GM19043 (cell line): ENCODE results near the gene HAUS5.
"Not testable (repeated sequence)": the region's sequence is repeated elsewhere in the genome, so short reads cannot be mapped to it uniquely, and the experiment has no call there.

Experiments used
- ATAC-seq: cut with Tn5 transposase; IDR thresholded peaks from one replicate; pipeline ENCODE4 v1.9.1; 2021; ENCODE audit warnings: low read depth; ENCODE audit not compliant: unreplicated experiment

The HAUS5 gene, protein sequence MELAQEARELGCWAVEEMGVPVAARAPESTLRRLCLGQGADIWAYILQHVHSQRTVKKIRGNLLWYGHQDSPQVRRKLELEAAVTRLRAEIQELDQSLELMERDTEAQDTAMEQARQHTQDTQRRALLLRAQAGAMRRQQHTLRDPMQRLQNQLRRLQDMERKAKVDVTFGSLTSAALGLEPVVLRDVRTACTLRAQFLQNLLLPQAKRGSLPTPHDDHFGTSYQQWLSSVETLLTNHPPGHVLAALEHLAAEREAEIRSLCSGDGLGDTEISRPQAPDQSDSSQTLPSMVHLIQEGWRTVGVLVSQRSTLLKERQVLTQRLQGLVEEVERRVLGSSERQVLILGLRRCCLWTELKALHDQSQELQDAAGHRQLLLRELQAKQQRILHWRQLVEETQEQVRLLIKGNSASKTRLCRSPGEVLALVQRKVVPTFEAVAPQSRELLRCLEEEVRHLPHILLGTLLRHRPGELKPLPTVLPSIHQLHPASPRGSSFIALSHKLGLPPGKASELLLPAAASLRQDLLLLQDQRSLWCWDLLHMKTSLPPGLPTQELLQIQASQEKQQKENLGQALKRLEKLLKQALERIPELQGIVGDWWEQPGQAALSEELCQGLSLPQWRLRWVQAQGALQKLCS

DNA sequence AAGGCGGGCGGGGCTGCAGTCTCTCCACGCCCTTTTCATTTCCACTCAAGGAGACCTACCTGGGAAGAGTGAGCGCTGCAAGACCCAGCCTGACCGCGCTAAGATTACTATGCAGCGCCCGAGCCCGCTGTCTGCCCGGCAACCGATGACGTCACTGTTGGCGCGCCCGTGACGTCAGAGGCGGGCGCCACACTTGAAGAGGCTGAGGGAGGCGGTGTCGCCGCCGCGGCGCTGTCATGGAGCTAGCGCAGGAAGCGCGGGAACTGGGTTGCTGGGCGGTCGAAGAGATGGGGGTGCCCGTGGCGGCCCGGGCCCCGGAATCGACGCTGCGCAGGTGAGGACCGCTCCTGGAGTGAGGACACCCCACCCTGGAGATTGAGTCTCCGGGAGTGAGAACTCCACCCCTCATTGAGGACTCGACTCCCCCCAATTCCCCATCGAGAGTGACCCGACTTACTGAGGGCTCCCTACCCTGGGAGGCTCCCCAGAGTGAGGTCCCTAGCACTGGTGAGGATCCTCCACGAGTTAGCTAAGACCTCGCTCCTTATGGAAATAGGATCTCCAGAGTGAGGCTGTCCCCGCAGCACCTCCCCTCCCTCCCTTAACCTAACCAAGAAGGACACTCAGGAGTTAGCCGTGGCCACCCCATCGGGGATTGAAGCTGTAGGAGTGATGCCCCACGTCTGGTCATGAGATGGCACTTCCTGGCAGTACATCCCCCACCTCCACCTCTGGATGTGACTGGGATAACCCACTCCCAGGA is at the start of gene HAUS5:
HAUS5 (plus strand) TSS at position 177 of the 763 bp plus-strand sequence; CDS start at position 237, 60 bp downstream.
- ATAC-seq: peak; percentile 74

DNA sequence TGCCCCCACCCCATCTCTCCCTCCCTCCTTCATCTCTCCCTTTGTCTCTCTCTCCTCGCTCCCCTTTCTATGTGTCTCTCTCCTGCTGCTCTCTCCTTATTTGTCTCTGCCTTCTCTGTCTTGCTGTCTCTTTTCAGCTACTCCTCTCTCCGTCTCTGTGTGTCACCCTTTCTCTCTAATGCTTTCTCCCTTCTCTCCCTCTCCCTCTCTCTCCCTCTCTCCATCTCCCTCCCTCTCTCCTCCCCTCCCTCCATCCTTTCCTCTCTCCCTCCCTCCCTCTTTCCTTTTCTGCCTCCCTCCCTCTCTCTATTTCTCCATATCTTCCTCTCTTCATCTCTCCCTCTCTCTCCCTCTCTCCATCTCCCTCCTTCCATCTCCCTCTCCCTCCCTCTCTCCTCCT is 49.8 kb upstream of the HAUS5 start:
- no peak for ATAC-seq

DNA sequence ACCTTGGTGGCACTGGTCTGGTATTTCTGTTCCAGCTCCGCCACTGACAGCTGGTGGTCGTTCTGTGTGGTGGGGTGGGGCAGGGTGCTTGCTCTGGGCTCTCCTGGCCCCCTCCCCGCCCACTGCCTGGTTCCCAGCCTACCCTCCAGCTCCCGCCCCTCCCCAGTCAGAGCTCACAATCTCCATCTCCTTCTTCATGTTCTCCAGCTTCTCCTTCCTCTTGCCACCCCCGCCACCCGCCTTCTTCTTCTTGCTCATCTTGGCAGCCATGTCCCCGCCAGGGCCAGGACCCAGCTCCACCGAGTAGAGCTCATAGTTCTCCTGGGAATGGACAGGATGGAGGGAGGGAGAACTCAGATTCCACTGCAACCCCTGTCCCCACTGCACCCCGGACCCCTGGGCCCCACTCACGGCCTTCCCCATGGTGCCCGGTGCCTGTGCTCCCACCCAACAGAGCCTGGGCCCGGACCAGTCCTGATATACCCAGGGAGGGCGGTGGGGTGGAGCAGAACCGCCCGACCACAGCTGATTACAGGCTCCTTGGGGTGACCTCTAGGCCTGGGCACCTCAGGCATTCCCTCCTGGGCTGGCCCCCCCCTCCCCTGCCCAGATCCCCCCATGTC is 49.2 kb upstream of the HAUS5 start, which contains the start of gene ATP4A:
ATP4A (minus strand) TSS at position 452 of the 623 bp plus-strand sequence; CDS start at position 423, 29 bp downstream.
- ATAC-seq: no peak

DNA sequence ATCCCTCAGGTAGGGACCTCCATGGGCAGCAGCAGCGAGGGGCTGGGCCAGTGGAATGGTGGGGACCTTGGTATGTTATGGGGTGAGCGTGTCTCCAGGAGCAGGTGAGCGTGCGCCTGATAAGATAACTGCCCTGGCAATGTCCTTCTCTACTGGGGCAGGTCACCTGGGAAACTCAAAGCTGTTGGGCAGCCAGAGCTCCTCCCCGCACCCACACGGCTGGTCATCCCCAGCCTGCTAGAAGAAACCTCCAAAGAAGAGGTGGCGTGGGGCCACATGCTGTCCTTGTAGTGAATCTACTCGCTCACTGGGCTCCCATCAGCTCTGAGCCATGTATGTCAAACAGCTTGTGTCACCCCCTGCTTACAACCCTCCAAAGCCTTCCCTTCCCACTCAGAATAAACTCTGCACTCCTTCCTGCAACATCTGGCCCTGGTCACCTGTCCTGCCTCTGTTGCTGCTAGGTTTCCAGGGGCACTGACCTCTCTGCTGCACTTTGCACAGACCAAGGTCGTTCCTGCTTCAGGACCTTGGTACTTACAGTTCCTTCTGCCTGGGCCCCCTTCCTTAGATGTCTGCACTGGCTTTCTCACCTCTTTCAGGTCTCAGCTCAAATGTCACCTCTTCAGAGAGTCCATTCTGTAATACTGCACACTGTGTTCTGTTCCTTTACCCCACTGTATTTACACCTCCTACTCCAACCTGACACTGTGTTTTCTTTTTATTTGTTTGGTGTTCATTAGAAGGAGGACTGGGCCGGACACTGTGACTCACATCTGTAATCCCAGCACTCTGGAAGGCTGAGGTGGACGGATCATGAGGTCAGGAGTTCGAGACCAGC is 47.3 kb upstream of the HAUS5 start:
- no peak for ATAC-seq

DNA sequence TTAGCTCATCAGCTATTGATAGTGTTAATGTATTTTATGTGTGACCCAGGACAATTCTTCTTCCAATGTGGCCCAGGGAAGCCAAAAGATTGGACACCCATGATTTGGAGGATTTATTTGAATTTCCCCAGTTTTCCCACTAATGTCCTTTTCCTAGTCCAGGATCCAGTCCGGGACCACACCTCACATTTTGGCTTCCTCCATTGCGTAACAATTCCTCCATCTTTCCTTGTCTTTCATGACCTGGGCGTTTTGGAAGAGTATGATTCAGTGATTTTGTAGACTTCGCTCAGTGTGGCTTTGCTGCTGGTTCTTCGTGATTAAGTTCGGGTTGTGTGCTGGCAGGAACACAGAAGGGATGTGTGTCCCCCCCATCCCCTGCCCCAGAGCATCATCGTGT is 45.8 kb upstream of the HAUS5 start:
- no peak for ATAC-seq

DNA sequence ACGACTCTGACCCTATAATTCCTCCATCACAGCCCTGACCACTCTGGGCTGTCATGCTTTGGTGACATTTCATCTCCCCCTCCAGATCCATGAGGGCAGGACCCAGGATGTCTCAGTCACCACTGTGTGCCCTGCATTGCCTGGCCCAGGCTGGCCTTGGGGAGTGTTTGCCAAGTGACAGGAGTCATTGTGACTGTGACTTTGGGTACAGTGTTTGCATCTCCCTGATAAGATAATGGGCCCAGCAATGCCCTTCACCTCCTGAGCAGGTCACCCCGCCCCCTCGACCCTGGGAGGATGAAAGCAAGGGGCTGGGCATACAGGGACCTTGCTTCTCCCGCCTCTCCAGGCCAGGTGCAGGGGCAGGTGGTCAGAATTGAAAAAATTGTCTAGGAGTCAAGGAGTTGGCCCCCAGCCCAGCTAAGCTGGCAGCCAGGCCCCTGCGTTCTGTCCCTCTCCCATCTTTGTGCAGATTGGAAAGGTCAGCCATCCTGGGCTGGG is 43.2 kb upstream of the HAUS5 start:
- ATAC-seq: no peak

DNA sequence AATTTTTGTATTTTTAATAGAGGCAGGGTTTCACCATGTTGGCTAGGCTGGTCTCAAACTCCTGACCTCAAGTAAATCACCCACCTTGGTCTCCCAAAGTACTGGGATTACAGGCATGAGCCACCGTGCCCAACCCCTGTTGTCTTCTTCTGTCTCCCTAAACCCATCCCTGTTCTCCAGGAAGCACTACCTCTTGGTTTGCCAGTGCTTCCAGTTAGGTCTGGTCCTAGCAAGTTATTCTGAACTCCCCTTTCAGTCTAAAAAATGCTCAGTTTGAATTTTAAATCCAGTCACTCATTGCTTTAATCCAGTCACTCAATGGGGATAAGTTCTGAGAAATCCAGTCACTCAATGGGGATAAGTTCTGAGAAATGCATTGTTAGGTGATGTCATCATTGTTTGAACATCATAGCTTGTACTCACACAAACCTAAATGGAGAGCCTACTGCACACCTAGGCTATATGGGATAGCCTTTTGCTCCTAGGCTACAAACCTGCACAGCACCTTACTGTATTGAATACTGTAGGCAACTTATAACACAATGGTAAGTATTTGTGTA is 41.0 kb upstream of the HAUS5 start:
- ATAC-seq: no peak

DNA sequence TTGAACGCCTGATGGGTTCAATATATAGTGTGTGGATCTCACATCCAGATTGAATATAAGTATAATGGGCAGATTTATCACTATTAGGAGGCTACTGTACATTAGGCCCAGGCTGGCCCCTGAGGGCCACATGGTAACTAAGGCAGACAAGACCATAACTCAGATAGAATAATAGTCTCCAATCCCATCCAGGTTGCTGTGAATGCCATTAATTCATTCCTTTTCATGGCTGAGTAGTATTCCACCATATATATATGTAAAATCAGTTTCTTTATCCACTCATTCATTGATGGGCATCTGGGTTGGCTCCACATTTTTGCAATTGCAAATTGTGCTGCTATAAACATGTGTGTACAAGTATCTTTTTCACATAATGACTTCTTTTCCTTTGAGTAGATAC is 34.6 kb upstream of the HAUS5 start:
- no peak for ATAC-seq

DNA sequence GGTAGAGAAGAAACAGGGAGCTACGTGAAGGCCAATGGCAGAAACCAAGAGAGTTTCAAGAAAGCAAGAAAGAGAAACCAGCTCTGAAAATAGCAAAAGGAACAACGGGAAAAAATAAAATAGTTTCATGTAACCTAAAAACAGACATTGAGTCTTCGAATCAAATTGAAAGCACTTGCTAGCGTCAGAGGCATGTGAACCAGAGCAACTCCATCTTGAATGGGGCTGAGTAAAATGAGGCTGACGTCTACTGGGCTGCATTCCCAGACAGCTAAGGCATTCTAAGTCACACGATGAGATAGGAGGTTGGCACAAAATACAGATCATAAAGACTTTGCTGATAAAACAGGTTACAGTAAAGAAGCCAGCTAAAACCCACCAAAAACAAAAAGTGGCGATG is 33.8 kb upstream of the HAUS5 start:
- no peak for ATAC-seq

DNA sequence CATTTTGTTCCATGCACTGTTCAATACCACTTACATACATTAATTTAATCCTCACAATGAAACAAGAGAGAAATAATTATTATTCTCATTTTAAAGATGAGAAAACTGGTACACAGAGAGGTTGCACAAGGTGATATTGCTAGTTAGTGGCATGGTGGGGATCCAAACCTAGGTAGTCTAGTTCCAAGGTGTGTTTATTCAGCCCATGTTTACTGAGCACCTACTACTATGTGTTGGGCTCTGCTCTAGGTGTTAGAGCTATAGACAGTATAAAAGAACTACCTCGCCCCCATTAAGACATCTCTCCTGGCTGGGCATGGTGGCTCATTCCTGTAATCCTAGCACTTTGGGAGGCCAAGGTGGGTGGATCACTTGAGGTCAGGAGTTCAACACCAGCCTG is 29.8 kb upstream of the HAUS5 start:
- no peak for ATAC-seq

DNA sequence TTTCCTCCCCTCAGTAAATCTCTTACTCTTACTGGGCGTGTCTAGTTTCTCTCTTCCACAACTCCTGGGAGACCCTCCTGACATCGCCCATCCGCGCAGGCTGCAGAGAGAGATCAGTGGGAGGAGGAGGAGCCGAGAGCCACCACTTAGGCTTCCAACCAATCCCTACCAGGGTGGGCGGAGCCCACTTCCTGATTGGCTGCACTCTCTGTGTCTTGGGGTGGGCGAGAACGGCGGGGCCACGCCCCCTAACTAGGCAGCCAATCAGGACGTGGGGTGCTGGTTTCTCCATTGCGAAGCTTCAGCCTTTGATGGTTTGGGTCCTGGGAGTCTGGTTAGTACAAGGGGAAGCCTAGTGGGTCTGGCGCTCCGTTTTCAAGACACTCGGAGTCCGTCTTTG is 26.7 kb upstream of the HAUS5 start, which contains the start of gene PMIS2:
PMIS2 (plus strand) TSS at position 326 of the 400 bp plus-strand sequence. CDS start 87 bp downstream, outside the sequence.
- no peak for ATAC-seq

DNA sequence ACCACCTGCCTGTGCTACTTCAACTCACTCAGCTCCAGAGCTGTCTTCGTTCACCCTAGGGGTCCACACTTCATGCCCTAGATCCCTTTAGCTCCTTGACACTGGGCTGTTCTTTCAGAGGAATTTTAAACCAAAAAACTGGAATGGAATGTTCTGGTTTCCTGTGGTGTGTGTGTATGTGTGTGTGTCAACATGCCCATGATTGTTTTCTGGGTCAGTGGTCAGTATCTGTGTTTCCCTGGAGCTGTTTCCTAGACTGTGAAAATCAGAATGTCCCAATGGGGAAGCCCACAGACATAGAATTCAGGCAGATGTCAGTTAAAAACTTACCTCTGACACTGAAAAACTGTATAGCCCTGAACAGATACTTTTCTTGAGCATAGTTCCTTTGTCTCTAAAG is 25.2 kb upstream of the HAUS5 start:
- no peak for ATAC-seq

DNA sequence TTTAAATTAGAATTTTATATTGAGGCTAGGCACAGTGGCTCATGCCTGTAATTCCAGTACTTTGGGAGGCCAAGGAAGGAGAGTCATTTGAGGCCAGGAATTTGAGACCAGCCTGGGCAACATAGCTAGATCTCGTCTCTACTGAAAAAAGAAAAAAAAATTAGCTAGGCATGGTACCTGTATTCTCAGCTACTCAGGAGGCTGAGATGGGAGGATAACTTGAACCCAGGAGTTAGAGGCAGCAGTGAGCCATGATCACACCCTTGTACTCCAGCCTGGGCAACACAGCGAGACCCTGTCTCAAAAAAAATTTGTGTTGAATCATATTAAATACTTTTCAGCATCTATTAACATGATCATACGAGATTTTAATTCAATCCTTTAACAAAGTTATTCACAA is 21.7 kb upstream of the HAUS5 start:
- ATAC-seq: no peak

DNA sequence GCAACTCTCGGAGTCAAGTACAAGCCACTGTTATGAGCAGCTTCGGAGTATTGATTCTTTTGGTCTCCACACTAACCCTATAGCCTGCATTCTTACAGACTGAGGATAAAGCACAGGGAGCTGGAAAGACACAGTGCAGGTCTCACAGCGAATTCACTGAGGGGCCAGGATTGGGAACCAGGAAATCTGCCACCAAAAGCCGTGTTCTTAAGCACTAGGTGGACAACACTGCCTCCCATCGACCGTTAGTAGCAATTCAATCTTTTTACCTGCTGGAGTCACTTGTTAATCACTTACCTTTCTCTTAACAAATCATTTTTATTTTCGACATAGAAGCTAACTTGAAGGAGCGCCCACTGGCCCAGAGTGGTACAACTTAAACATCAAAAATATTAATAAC is 20.3 kb upstream of the HAUS5 start:
- ATAC-seq: no peak

DNA sequence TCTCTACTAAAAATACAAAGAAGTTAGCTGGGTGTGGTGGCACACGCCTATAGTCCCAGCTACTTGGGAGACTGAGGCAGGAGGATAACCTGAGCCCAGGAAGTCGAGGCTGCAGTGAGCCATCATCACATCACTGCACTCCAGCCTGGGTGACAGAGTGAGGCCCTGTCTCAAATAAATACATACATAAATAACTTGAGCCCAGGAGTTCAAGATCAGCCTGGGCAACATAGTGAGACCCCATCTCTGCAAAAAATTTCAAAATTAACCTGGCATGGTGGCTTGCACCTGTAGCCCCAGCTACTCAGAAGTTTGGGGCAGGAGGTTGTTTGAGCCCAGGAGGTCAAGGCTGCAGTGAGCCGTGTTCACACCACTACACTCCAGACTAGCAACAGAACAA is 17.5 kb upstream of the HAUS5 start:
- ATAC-seq: not testable (repeated sequence)

DNA sequence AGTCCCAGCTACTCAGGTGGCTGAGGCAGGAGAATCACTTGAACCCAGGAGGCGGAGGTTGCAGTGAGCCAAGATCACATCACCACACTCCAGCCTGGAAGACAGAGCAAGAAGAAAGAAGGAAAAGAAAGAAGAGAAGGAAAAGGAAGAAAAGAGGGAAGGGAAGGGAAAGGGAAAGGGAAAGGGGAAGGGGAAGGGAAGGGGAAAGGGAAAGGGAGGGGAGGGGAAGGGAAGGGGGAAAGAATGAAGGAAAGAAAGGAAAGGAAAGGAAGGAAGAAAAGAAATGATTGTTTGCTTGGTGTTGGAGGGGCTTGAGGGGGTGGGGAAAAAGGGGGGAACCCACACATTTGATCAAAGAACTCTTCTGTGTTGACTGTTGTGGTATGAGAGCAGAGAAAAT is 16.6 kb upstream of the HAUS5 start:
- no peak for ATAC-seq

DNA sequence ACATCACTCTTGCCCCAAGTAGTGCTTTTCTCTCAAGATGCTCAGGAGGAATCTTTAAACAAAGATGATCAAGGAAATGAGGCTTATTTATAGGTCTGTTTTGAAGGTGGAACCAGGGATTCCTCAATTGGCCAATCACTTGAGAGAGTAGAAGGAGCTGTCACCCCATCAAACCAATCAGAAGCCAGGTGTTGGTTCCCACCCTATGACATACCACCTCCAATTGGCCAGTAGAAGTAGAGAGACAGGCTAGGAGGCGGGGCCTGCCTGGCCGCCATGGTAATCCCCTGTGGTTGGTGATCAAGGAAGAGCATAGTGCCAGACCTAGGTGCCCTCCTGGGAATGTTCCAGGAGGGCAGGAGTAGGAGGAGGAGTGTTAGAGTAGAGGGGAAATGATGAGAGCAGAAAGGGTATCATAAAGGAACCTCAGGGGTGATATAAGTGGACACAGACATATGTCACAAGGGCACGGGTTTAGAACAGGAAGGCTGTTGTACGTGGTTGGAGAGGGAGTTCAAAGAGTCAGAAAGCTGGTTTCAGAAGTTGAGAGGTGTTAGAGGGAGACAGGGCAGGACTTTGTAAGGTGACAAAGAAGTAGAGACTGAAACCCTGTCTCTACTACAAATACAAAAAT is 16.1 kb upstream of the HAUS5 start:
- ATAC-seq: no peak

DNA sequence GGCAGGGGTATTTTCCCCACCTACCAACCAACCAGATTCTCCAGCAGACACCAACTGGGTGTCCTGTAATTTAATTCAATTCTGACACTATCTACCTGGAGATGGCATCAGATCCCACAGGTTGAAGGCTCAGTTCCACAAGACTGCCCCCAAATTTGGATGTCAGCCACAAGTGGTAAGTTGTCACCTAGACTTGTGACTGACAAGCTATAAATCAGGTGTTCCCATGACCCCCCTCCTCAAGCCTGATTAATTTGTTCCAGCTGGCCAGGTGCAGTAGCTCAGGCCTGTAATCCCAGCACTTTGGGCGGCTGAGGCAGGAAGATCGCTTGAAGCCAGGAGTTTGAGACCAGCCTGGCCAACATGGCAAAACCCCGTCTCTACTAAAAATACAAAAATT is 10.6 kb upstream of the HAUS5 start:
- ATAC-seq: no peak

DNA sequence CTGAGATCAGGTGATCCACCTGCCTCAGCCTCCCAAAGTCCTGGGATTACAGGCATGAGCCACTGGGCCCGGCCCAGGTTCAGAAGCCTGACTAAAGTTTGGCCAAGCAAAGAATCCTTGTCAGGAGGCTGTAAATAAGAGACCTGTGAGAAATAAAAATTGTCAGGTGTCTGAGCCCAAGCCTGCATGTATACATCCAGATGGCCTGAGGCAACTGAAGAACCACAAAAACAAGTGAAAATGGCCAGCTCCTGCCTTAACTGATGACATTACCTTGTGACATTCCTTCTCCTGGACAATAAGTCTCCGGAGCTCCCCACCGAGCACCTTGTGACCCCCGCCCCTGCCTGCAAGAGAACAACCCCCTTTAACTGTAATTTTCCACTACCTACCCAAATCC is 8.1 kb upstream of the HAUS5 start:
- not testable (repeated sequence) for ATAC-seq
